HUES64 (cell line): Measurements from ENCODE around the gene NCF1. TPM values are rescaled to one million over a fixed set of nuclear protein-coding genes. Genes with fewer than 3 reads are reported as not detected.
"Not testable (repeated sequence)": the region's sequence is repeated elsewhere in the genome, so short reads cannot be mapped to it uniquely, and the experiment has no call there.

Source experiments
- H3K27ac ChIP-seq: 2 replicates; pipeline ENCODE4 v1.7.0; 2013; ENCODE audit warnings: low read depth, low read length, inconsistent platforms
- H3K27me3 ChIP-seq: 2 replicates; pipeline ENCODE4 v1.6.1; 2013; ENCODE audit warnings: mild to moderate bottlenecking, low read length; ENCODE audit not compliant: insufficient read depth
- H3K36me3 ChIP-seq: 2 replicates; pipeline ENCODE4 v1.6.1; 2013; ENCODE audit warnings: mild to moderate bottlenecking, low read length; ENCODE audit not compliant: insufficient read depth
- H3K4me1 ChIP-seq: 2 replicates; pipeline ENCODE4 v1.6.1; 2013; ENCODE audit warnings: mild to moderate bottlenecking, low read length, moderate library complexity; ENCODE audit not compliant: insufficient read depth
- H3K4me3 ChIP-seq: 2 replicates; pipeline ENCODE4 v1.5.1; 2013; ENCODE audit warnings: mild to moderate bottlenecking, low read length, moderate library complexity
- H3K9ac ChIP-seq: 2 replicates; pipeline ENCODE4 v1.6.1; 2013; ENCODE audit warnings: mild to moderate bottlenecking, low read depth, low read length
- H3K9me3 ChIP-seq: 2 replicates; pipeline ENCODE4 v1.6.1; 2013; ENCODE audit warnings: low read depth, low read length; ENCODE audit not compliant: insufficient read depth
- WGBS: fragments of 150-250, 120-280 bp; methylation state at CpG from one replicate; pipeline ENCODE4 v1.1.7; 2013; ENCODE audit warnings: missing lambda C conversion rate; 5-methylcytosine and 5-hydroxymethylcytosine counted together
- polyA plus RNA-seq, 2 experiments: library from polyadenylated mRNA; stranded (reverse); fragments of 50-300 nt; gene quantifications; one replicate each; pipeline ENCODE4 v1.2.3, GENCODE V29; 2013

The NCF1 gene
- polyA plus RNA-seq (2013, experiment 1 of 2), result not detected
- 0.57 TPM for polyA plus RNA-seq (2013, experiment 2 of 2)

DNA sequence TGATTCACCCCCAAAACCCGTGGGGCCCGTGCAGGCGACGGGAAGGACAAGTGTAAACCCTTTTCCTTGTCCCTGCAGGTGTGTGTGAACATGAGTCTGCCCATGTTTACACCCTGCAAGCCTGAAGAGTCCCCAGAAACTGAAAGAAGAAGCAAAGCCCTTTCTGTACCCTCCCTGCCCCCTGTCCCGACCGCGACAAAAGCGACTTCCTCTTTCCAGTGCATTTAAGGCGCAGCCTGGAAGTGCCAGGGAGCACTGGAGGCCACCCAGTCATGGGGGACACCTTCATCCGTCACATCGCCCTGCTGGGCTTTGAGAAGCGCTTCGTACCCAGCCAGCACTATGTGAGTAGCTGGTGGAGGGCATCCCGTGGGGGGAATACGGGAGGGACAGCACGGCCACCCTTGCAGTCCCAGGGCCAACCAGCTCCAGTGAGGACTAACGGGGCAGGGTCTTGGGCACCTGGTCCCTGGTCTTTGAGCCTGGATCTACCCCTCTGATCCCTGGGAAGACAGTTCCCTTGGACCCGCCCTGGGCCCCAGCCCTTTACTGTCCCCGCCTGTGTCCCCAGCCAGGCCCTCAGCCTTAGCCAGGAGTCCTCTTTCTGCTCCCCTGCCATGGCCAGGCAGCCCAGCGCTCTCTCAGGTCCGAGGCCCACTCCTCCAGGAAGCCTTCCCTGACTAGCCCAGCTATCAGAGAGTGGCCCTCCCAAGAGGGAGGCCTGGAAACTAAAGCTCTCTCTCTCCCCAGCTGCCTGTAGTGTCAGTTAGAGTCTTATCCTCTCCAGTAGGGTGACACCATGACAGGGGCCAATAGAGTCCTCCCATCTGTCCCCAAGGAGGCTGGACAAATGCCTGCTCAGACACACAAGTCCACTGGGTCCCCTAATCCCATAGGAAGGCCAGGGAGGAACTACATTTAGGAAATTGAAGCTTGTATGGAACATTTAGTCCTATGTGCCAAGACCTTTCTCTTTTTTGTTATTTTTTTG is at the start of gene NCF1:
Gene NCF1, plus strand, starts transcription at position 252 of the 991 bp plus-strand sequence. Its CDS starts 21 bp downstream, at position 273.
- not testable (repeated sequence) for H3K36me3 ChIP-seq, H3K4me1 ChIP-seq, H3K27me3 ChIP-seq, H3K27ac ChIP-seq, H3K9me3 ChIP-seq, H3K9ac ChIP-seq, H3K4me3 ChIP-seq
- no CpG with 5 or more reads among the region's 21 CpGs for WGBS

DNA sequence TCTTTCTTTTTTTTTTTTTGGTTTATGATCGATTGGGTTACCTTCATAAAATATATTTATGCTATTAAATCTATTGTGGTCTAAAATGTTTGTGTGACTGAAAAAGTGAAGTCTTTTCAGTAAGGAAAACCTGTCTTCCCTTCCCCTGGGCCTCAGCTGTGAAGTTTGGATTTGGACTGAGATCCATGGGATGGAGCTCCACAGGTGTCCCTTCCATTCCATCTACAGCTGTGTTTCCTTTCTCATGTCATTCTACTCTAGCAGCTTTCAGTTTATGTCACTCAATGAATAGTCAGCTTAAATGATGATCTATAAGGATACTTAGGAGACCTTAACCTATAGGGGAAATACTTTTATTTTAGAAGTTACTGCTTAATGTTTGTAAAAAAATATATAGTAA is 48.0 kb upstream of the NCF1 start:
- Histone ChIP-seq H3K9ac (no peak overlapping the region), H3K36me3 (peaks cover 54% of the 10 kb centered on the region), H3K9me3 (no peaks in the 10 kb centered on the region), H3K4me1 (no peaks in the 10 kb centered on the region), H3K27me3 (no peaks in the 10 kb centered on the region), H3K4me3 (no peak overlapping the region), H3K27ac (no peak overlapping the region)
- WGBS, result no CpG with 5 or more reads among the region's 1 CpG

DNA sequence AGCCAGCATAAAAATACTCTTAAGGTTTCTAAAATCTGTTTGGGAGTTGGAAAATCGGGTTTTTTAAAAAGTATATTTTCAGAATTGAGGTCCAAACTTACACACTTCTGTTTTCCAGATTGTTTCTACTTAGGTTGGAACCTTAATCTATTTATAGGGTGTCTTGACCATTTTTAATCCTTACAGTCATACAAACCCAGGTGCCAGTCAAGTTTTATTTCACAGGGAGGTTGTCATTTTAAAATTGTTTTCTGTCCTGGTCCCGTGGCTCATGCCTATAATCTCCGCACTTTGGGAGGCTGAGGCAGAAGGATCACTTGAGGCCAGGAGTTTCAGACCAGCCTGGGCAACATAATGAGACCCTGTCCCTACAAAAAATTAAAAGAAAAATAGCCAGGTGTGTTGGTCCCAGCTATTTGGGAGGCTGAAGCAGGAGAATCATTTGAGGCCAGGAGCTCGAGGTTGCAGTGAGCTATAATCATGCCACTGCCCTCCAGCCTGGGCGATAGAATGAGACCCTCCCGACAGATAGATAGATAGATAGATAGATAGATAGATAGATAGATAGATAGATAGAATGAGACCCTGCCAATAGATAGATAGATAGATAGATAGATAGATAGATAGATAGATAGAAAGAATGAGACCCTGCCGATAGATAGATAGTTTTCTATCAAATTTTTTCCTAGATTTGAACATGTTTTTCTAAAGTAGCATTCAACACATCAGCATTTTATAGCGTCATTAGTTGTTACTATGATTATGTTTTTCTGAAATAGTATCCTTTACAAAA is 47.3 kb upstream of the NCF1 start:
- Histone ChIP-seq H3K36me3 (peaks cover 48% of the 10 kb centered on the region), H3K4me1 (no peaks in the 10 kb centered on the region), H3K4me3 (no peak overlapping the region), H3K27me3 (no peaks in the 10 kb centered on the region), H3K27ac (no peak overlapping the region), H3K9ac (no peak overlapping the region), H3K9me3 (no peaks in the 10 kb centered on the region)
- 96% methylated on average over 6 of the region's 8 CpGs for WGBS

DNA sequence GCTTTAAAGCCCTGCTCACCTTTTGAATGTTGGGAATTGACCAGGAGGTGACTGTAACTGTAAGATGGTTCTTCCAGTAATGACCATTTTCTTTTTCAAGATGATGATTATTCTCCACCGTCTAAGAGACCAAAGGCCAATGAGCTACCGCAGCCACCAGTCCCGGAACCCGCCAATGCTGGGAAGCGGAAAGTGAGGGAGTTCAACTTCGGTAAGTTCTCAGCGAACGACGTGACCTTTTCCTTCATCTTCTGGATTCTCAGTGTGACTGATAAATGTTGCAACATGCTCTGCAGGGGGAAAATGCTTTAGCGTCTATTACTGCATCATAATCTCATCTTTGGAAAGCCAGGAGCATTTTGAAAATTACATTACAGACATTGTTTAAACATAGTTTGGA is 45.1 kb upstream of the NCF1 start:
- not testable (repeated sequence) for H3K9me3 ChIP-seq, H3K27me3 ChIP-seq, H3K4me1 ChIP-seq, H3K27ac ChIP-seq, H3K9ac ChIP-seq, H3K4me3 ChIP-seq
- no CpG with 5 or more reads among the region's 10 CpGs for WGBS
- H3K36me3 ChIP-seq, result peaks cover 34% of the 10 kb centered on the region

DNA sequence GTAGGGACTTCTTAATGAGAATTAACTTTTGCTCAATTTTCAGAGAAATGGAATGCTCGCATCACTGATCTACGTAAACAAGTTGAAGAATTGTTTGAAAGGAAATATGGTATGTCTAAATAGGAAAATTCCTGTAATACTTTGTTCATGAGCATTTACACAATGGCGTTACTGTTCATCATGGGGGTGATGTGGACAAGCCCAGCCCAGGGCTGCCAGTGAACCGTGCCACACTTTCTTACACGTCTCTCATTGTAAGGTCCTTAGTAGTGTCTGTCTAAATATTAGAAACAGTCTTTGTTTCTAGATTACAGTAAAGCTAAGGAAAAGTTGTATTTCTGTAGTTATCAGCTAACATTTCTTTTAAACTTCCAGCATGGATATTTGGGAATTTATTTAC is 43.6 kb upstream of the NCF1 start:
- not testable (repeated sequence) for H3K27ac ChIP-seq, H3K27me3 ChIP-seq, H3K9ac ChIP-seq, H3K4me3 ChIP-seq, H3K9me3 ChIP-seq, H3K4me1 ChIP-seq
- peaks cover 27% of the 10 kb centered on the region for H3K36me3 ChIP-seq
- no CpG with 5 or more reads among the region's 5 CpGs for WGBS

DNA sequence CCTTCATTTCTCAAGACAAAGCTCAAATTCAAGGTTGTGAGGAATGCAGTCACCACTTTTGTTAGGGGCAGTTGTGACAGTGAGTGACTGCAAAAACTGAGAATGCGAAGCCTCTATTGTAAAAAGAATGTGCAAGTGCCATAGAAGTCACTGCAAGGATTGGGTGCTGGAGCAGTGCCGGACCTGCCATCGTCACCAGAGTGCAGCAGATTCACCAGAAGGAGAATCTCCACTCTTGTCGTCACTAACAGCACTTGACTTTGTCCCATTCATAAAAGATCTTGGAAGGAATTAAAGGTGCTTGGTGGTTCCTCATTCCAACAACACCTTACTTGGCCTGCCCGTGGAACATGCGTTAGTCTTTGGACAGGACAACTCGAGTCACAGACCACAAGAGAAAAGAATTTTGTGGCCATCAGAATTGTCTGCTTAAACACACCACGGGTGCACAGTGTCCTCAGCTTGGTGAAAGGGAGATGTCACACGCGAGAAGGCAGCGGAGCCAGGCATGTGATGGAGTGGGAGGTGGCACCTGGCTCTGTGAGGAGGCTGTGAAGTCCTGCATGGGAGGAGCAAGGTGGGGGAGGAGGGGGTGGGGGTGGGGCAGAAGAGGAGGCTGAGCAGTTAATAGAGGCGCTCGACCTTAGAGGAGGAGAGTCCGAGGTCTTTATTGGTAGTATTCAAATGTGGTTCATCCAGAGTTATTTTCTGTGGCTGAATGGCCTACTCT is 33.7 kb upstream of the NCF1 start:
- H3K4me3 ChIP-seq, H3K36me3 ChIP-seq, H3K27me3 ChIP-seq, H3K27ac ChIP-seq, H3K9ac ChIP-seq, H3K4me1 ChIP-seq, H3K9me3 ChIP-seq: not testable (repeated sequence)
- WGBS, result no CpG with 5 or more reads among the region's 14 CpGs

- not testable (repeated sequence) for H3K9me3 ChIP-seq, H3K9ac ChIP-seq, H3K4me3 ChIP-seq, H3K27me3 ChIP-seq, H3K27ac ChIP-seq, H3K4me1 ChIP-seq, H3K36me3 ChIP-seq
- WGBS, result no CpG with 5 or more reads among the region's 9 CpGs
These were observed 29.8 kb upstream of the NCF1 start for GRCh38 chr7:74743936-74744557.

DNA sequence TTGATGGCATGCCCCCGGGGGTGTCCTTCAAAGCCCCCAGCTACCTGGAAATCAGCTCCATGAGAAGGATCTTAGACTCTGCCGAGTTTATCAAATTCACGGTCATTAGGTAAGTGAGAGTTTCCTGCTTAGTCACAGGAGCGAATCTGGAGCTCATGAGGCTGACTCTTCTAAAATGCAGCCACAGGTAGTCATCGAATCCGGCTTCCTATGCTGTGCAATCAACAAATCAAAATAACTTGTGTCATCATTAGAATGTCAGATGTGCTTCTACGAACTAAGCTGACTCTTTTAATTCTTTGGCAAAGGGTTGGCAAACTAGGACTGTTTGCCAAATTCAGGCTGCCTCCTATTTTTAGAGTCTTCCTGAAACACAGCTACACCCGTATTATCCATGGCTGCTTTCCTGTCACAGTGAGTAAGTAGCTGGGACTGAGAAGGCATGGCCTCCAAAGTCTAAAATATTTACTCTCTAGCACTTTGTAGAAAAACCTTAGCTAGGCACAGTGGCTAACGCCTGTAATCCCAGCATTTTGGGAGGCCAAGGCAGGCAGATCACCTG is 19.8 kb upstream of the NCF1 start:
- not testable (repeated sequence) for H3K27me3 ChIP-seq, H3K4me3 ChIP-seq, H3K4me1 ChIP-seq, H3K36me3 ChIP-seq, H3K9ac ChIP-seq, H3K27ac ChIP-seq, H3K9me3 ChIP-seq
- no CpG with 5 or more reads among the region's 9 CpGs for WGBS

DNA sequence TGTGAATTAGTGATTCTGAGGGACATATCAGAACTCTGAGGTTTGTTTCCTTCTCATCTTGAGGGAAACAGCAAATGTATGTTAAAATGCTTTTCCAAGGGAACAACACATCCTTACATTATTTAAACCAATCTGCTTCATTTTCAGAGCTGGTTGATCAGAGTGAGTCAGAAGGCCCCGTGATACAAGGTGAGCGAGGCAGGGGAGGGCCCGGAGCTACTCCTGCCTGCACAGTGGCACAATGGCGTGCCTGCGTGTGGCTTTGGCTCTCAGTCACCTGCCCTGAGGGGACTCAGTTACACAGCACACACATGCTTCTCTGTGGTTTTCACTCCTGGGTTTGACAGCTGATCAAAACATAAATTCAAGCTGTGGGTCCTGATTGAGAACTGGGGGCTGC is 17.1 kb upstream of the NCF1 start:
- not testable (repeated sequence) for H3K4me1 ChIP-seq, H3K9me3 ChIP-seq, H3K27ac ChIP-seq, H3K27me3 ChIP-seq, H3K4me3 ChIP-seq, H3K9ac ChIP-seq, H3K36me3 ChIP-seq
- no CpG with 5 or more reads among the region's 5 CpGs for WGBS

DNA sequence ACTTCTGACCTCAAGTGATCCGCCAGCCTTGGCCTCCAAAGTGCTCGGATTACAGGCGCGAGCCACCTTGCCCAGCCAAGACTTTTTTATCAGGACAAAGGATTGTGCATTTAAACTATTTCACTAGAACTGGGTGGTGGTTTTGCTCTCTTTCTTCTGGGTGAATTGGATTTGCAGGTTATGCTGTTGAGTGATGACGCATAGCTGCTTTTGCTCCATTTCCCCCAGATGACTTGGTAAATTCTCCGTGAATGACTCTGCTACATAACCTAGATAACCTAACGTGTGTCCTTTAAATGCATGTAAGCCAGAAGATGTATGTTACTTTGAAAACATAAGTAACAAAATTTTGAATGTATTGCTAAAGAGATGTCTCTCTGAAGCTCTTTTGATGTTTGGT is 15.5 kb upstream of the NCF1 start:
- H3K4me1 ChIP-seq, H3K27me3 ChIP-seq, H3K4me3 ChIP-seq, H3K36me3 ChIP-seq, H3K9ac ChIP-seq, H3K9me3 ChIP-seq, H3K27ac ChIP-seq: not testable (repeated sequence)
- WGBS, result no CpG with 5 or more reads among the region's 7 CpGs
